HepG2 (cell line): ENCODE data around the gene RPL4. TPM values are rescaled to one million over a fixed set of nuclear protein-coding genes. Genes with fewer than 3 reads are reported as not detected.

Source experiments
- CHD4 ChIP-seq: fragments of 200-600 bp; sonication (generic); IDR thresholded peaks from 2 replicates; pipeline ENCODE4 v1.7.0; 2017; ENCODE audit warnings: mild to moderate bottlenecking, low read length, borderline replicate concordance
- DNMT1 ChIP-seq: sonication (generic); formaldehyde crosslinking; IDR thresholded peaks from 2 replicates; pipeline ENCODE4 v1.5.1; 2020; ENCODE audit warnings: mild to moderate bottlenecking, missing genetic modification reagents
- ELF4 ChIP-seq: sonication (generic); formaldehyde crosslinking; IDR thresholded peaks from 2 replicates; pipeline ENCODE4 v1.5.0; 2020; ENCODE audit warnings: missing genetic modification reagents, mild to moderate bottlenecking, moderate library complexity, borderline replicate concordance
- EP300 ChIP-seq, 3 experiments: sonication (generic) in 1 of 3; formaldehyde crosslinking in 1 of 3; IDR thresholded peaks; 2 replicates each; pipeline versions ENCODE4 v1.5.1 to v1.6.1; 2011 to 2020; ENCODE audit warnings: low read depth in 2 of 3, low read length in 2 of 3, borderline replicate concordance in 1 of 3, improper control_type of control experiment in 1 of 3, mild to moderate bottlenecking in 1 of 3, missing genetic modification reagents in 1 of 3, moderate library complexity in 1 of 3
- HDAC2 ChIP-seq: sonication (generic); formaldehyde crosslinking; IDR thresholded peaks from 2 replicates; pipeline ENCODE4 v1.4.0; 2020; ENCODE audit warnings: missing genetic modification reagents
- HDAC6 ChIP-seq: fragments of 200-600 bp; sonication (generic); IDR thresholded peaks from 2 replicates; pipeline ENCODE4 v1.7.0; 2017; ENCODE audit warnings: mild to moderate bottlenecking, antibody characterized with exemption, low read length, low read depth
- HMG20B ChIP-seq: conservative IDR thresholded peaks from 2 replicates; pipeline ENCODE4 v1.6.1; 2016; ENCODE audit warnings: missing genetic modification reagents, missing compliant biosample characterization
- KAT8 ChIP-seq: IDR thresholded peaks from 2 replicates; pipeline ENCODE4 v1.6.1; 2016; ENCODE audit warnings: missing genetic modification reagents, missing compliant biosample characterization
- MAFK ChIP-seq, 2 experiments: IDR thresholded peaks in 1 of 2; conservative IDR thresholded peaks in 1 of 2; 2 replicates each; pipeline ENCODE4 v1.6.1; 2011; ENCODE audit warnings: improper control_type of control experiment in 2 of 2, low read length in 2 of 2
- NRL ChIP-seq: sonication (generic); formaldehyde crosslinking; IDR thresholded peaks from 2 replicates; pipeline ENCODE4 v1.5.0; 2020; ENCODE audit warnings: missing genetic modification reagents, mild to moderate bottlenecking, moderate library complexity, borderline replicate concordance
- PLSCR1 ChIP-seq: sonication (generic); formaldehyde crosslinking; IDR thresholded peaks from 2 replicates; pipeline ENCODE4 v1.5.0; 2020; ENCODE audit warnings: missing genetic modification reagents, mild to moderate bottlenecking, borderline replicate concordance
- SMARCC2 ChIP-seq: fragments of 450-650 bp; IDR thresholded peaks from 2 replicates; pipeline ENCODE4 v1.6.1; 2017; ENCODE audit warnings: antibody characterized with exemption, mild to moderate bottlenecking
- SOX5 ChIP-seq: IDR thresholded peaks from 2 replicates; pipeline ENCODE4 v1.6.1; 2016; ENCODE audit warnings: borderline replicate concordance
- TOPORS ChIP-seq: sonication (generic); formaldehyde crosslinking; IDR thresholded peaks from 2 replicates; pipeline ENCODE4 v1.8.0; 2023; ENCODE audit warnings: mild to moderate bottlenecking, missing genetic modification reagents
- YEATS4 ChIP-seq: sonication (generic); formaldehyde crosslinking; IDR thresholded peaks from 2 replicates; pipeline ENCODE4 v1.4.0; 2020; ENCODE audit warnings: missing genetic modification reagents, borderline replicate concordance
- ZBTB39 ChIP-seq: sonication (generic); formaldehyde crosslinking; IDR thresholded peaks from 2 replicates; pipeline ENCODE4 v1.5.0; 2020; ENCODE audit warnings: missing genetic modification reagents
- ZFP36 ChIP-seq: fragments of 150-350 bp; IDR thresholded peaks from 2 replicates; pipeline ENCODE4 v1.6.1; 2018; ENCODE audit warnings: borderline replicate concordance, low read length, low read depth; ENCODE audit not compliant: partially characterized antibody
- ZFP82 ChIP-seq: sonication (generic); formaldehyde crosslinking; IDR thresholded peaks from 2 replicates; pipeline ENCODE4 v1.5.1; 2020; ENCODE audit warnings: mild to moderate bottlenecking, missing genetic modification reagents, borderline replicate concordance
- ZFP91 ChIP-seq: sonication (generic); formaldehyde crosslinking; IDR thresholded peaks from 2 replicates; pipeline ENCODE4 v1.9.0; 2022; ENCODE audit warnings: missing genetic modification reagents, mild to moderate bottlenecking, borderline replicate concordance
- ZMYM3 ChIP-seq: sonication (generic); formaldehyde crosslinking; IDR thresholded peaks from 2 replicates; pipeline ENCODE4 v1.5.1; 2020; ENCODE audit warnings: mild to moderate bottlenecking, missing genetic modification reagents
- ZNF160 ChIP-seq: sonication (generic); formaldehyde crosslinking; IDR thresholded peaks from 2 replicates; pipeline ENCODE4 v1.8.0; 2022; ENCODE audit warnings: mild to moderate bottlenecking, inconsistent platforms, missing genetic modification reagents
- ZNF260 ChIP-seq: sonication (generic); formaldehyde crosslinking; IDR thresholded peaks from 2 replicates; pipeline ENCODE4 v1.4.0; 2020; ENCODE audit warnings: missing genetic modification reagents, low read depth, mild to moderate bottlenecking, borderline replicate concordance
- ZNF3 ChIP-seq: IDR thresholded peaks from 2 replicates; pipeline ENCODE4 v1.7.0; 2017; ENCODE audit warnings: inconsistent platforms
- ZNF33A ChIP-seq: sonication (generic); formaldehyde crosslinking; IDR thresholded peaks from 2 replicates; pipeline ENCODE4 v1.5.1; 2020; ENCODE audit warnings: missing genetic modification reagents, mild to moderate bottlenecking, moderate library complexity, borderline replicate concordance
- ZNF558 ChIP-seq: sonication (generic); formaldehyde crosslinking; IDR thresholded peaks from 2 replicates; pipeline ENCODE4 v1.9.0; 2022; ENCODE audit warnings: mild to moderate bottlenecking, missing genetic modification reagents, borderline replicate concordance
- polyA plus RNA-seq, 8 experiments: library from polyadenylated mRNA; depleted of rRNA in 3 of 8; stranded (reverse) in 7 of 8; unstranded in 1 of 8; fragments of >200 nt; fragmentation: Illumina TruSeq in 4 of 8; extraction: Trizol in 4 of 8; gene quantifications; 2 replicates each; pipeline versions ENCODE4 v1.2.1 to v1.2.3, GENCODE V29; 2011 to 2016; ENCODE audit warnings: low read depth in 4 of 8, missing spikeins in 1 of 8, mixed read lengths in 1 of 8; ENCODE audit not compliant: insufficient read depth in 1 of 8
- total RNA-seq, 5 experiments: library from RNA; depleted of rRNA; stranded (reverse); fragments of >200 nt; fragmentation: Illumina TruSeq; extraction: Trizol; gene quantifications; 2 replicates each; pipeline ENCODE4 v1.2.3, GENCODE V29; 2016; ENCODE audit warnings: low read depth in 1 of 5

The RPL4 gene
- total and polyA plus RNA-seq, 2 of the 13 experiments (the other 11 are each of a cell fraction or from before 2014, with no cell fraction given): 3,630 to 3,960 TPM

- TF ChIP-seq ZNF558: peak; percentile 53; the same call in 1 of the 2 replicates
- TF ChIP-seq PLSCR1 (CRISPR knock-in tag): no peak
- TF ChIP-seq ELF4 (CRISPR knock-in tag): peak; percentile 83
- no peak for TF ChIP-seq ZFP82 (CRISPR knock-in tag)
- TF ChIP-seq EP300 (IDR thresholded peaks at IDR 0.05; ENCODE audit: low read depth in 2 of 2, low read length in 2 of 2): peak in 1 of 2 experiments; percentile 14; a peak in 1 of 4 replicates
- 0 out of 2 replicates have a peak, but pooled peaks have one; percentile 17 for TF ChIP-seq EP300 (CRISPR knock-in tag; IDR thresholded peaks at IDR 0.05; ENCODE audit: borderline replicate concordance)
- no peak for TF ChIP-seq SMARCC2
- peak; percentile 41 for TF ChIP-seq HDAC2 (CRISPR knock-in tag)
- 0 out of 2 replicates have a peak, but pooled peaks have one; percentile 14 for TF ChIP-seq HMG20B (CRISPR knock-in tag)
- TF ChIP-seq HDAC6: no peak
- TF ChIP-seq YEATS4 (CRISPR knock-in tag): peak; percentile 96
- TF ChIP-seq ZNF160 (CRISPR knock-in tag): 0 out of 2 replicates have a peak, but pooled peaks have one; percentile 40
- TF ChIP-seq KAT8: peak; percentile 87
- 0 out of 2 replicates have a peak, but pooled peaks have one; percentile 35 for TF ChIP-seq ZFP91
- TF ChIP-seq DNMT1 (CRISPR knock-in tag): no peak
- TF ChIP-seq TOPORS: 0 out of 2 replicates have a peak, but pooled peaks have one; percentile 14
- TF ChIP-seq ZNF260 (CRISPR knock-in tag): no peak
- no peak for TF ChIP-seq NRL (CRISPR knock-in tag)
- no peak for TF ChIP-seq ZNF3
- no peak for TF ChIP-seq CHD4
- no peak for TF ChIP-seq ZMYM3
- no peak for TF ChIP-seq ZBTB39
- no peak for TF ChIP-seq MAFK (conservative IDR thresholded peaks at IDR 0.05 in 1 of 2, IDR thresholded peaks at IDR 0.05 in 1 of 2; ENCODE audit: low read length in 2 of 2)
- TF ChIP-seq SOX5: no peak; the same call in 1 of the 2 replicates
- no peak for TF ChIP-seq ZNF33A (CRISPR knock-in tag)
- no peak for TF ChIP-seq ZFP36
Observed at GRCh38 chr15:66504563-66505429, at the start of gene RPL4, which contains the start of gene ZWILCH (continued).
